ENCODE data around the gene ERO1A. TPM values are rescaled to one million over a fixed set of nuclear protein-coding genes. Genes with fewer than 3 reads are reported as not detected.

ERO1A gene
- total and polyA plus RNA-seq, 9 of the 15 experiments (the other 6 are each of a cell fraction or from before 2014, with no cell fraction given): 11.0 to 46.2 (median 27.6) TPM

GRCh38 chr14:52656905-52657304 lies 38.5 kb downstream of the ERO1A start (continued):
- TF ChIP-seq, protein P1, sequence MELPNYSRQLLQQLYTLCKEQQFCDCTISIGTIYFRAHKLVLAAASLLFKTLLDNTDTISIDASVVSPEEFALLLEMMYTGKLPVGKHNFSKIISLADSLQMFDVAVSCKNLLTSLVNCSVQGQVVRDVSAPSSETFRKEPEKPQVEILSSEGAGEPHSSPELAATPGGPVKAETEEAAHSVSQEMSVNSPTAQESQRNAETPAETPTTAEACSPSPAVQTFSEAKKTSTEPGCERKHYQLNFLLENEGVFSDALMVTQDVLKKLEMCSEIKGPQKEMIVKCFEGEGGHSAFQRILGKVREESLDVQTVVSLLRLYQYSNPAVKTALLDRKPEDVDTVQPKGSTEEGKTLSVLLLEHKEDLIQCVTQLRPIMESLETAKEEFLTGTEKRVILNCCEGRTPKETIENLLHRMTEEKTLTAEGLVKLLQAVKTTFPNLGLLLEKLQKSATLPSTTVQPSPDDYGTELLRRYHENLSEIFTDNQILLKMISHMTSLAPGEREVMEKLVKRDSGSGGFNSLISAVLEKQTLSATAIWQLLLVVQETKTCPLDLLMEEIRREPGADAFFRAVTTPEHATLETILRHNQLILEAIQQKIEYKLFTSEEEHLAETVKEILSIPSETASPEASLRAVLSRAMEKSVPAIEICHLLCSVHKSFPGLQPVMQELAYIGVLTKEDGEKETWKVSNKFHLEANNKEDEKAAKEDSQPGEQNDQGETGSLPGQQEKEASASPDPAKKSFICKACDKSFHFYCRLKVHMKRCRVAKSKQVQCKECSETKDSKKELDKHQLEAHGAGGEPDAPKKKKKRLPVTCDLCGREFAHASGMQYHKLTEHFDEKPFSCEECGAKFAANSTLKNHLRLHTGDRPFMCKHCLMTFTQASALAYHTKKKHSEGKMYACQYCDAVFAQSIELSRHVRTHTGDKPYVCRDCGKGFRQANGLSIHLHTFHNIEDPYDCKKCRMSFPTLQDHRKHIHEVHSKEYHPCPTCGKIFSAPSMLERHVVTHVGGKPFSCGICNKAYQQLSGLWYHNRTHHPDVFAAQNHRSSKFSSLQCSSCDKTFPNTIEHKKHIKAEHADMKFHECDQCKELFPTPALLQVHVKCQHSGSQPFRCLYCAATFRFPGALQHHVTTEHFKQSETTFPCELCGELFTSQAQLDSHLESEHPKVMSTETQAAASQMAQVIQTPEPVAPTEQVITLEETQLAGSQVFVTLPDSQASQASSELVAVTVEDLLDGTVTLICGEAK (IDR thresholded peaks at IDR 0.05): no peak
- TF ChIP-seq, protein P1 (CRISPR knock-in tag; IDR thresholded peaks at IDR 0.05): no peak
- no peak for TF ChIP-seq NUFIP1 (IDR thresholded peaks at IDR 0.05; ENCODE audit: partially characterized antibody)

All from K562 (cell line).